ENCODE measurements around the gene SMAD3.

DNA sequence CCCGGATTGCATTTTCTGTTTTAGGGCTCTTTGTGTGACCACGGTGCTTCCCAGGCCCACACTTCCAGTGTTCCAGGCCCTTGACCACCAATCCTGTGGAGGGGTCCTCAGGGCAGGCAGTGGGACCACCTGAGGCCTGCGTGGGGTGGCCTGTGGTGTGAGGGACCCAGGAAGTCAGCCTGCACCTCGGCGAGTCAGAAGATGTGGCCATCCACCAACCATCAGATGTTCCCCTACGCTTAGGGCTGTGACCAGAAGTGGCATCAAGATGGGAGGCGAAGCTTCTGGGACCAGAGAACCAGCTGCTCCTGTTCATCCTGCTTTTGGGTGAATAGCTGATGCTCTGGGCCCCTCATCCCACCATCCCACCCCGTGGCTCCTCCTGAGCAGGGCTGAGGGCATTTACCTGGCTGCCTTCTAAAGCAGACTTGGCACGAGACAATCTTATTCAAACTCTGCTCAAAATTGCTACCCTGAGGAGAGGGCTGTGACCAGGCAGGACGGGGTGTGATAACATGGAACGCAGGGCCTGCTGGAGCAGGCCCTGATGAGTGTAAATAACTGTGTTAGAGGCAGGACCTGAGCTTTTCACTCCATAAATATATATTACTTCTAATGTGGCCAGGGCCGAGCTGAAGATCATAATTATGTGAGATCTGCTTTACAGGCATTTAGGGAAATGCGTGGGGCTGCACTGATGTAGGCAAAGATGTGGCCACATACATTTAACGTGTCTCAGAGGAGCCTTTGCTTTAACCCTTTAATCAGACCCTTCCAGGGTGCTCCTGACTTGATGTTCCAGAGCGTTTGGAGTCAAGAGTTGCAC, 28.8 kb downstream of the SMAD3 start:
- TF ChIP-seq POLR2AphosphoS5 (IDR thresholded peaks at IDR 0.05; ENCODE audit: insufficient read depth in 1 of 2, low read depth in 1 of 2): no peak
- TF ChIP-seq, protein P1, sequence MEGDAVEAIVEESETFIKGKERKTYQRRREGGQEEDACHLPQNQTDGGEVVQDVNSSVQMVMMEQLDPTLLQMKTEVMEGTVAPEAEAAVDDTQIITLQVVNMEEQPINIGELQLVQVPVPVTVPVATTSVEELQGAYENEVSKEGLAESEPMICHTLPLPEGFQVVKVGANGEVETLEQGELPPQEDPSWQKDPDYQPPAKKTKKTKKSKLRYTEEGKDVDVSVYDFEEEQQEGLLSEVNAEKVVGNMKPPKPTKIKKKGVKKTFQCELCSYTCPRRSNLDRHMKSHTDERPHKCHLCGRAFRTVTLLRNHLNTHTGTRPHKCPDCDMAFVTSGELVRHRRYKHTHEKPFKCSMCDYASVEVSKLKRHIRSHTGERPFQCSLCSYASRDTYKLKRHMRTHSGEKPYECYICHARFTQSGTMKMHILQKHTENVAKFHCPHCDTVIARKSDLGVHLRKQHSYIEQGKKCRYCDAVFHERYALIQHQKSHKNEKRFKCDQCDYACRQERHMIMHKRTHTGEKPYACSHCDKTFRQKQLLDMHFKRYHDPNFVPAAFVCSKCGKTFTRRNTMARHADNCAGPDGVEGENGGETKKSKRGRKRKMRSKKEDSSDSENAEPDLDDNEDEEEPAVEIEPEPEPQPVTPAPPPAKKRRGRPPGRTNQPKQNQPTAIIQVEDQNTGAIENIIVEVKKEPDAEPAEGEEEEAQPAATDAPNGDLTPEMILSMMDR (IDR thresholded peaks at IDR 0.05): no peak
